Ishikawa (cell line): ENCODE measurements around the gene CHST9.

Source experiments
- CEBPB ChIP-seq: IDR thresholded peaks from 2 replicates; pipeline ENCODE4 v1.6.1; 2012
- CREB1 ChIP-seq: IDR thresholded peaks from 2 replicates; pipeline ENCODE4 v1.6.1; 2012; ENCODE audit warnings: low read depth
- EGR1 ChIP-seq: IDR thresholded peaks from 2 replicates; pipeline ENCODE4 v1.6.1; 2012
- EP300 ChIP-seq: IDR thresholded peaks from 2 replicates; pipeline ENCODE4 v1.6.1; 2012; ENCODE audit warnings: borderline replicate concordance
- FOXM1 ChIP-seq: IDR thresholded peaks from 2 replicates; pipeline ENCODE4 v1.6.1; 2012; ENCODE audit warnings: low read depth, borderline replicate concordance
- MAX ChIP-seq: IDR thresholded peaks from 2 replicates; pipeline ENCODE4 v1.6.1; 2012
- NFIC ChIP-seq: IDR thresholded peaks from 2 replicates; pipeline ENCODE4 v1.6.1; 2012
- RAD21 ChIP-seq: IDR thresholded peaks from 2 replicates; pipeline ENCODE4 v1.6.1; 2012; ENCODE audit warnings: low read depth
- REST ChIP-seq: IDR thresholded peaks from 2 replicates; pipeline ENCODE4 v1.6.1; 2012; ENCODE audit warnings: low read depth, mild to moderate bottlenecking
- TAF1 ChIP-seq: IDR thresholded peaks from 2 replicates; pipeline ENCODE4 v1.6.1; 2012; ENCODE audit warnings: low read depth, mild to moderate bottlenecking
- TCF12 ChIP-seq: IDR thresholded peaks from 2 replicates; pipeline ENCODE4 v1.6.1; 2012; ENCODE audit warnings: low read depth
- TEAD4 ChIP-seq: IDR thresholded peaks from 2 replicates; pipeline ENCODE4 v1.6.1; 2012
- USF1 ChIP-seq: IDR thresholded peaks from 2 replicates; pipeline ENCODE4 v1.6.1; 2012
- YY1 ChIP-seq: IDR thresholded peaks from 2 replicates; pipeline ENCODE4 v1.6.1; 2012; ENCODE audit warnings: low read depth

GRCh38 chr18:26920644-26921043, 264.5 kb downstream of the CHST9 start:
- TF ChIP-seq MAX, result no peak
- no peak for TF ChIP-seq EP300
- no peak for TF ChIP-seq YY1
- no peak for TF ChIP-seq TAF1
- no peak for TF ChIP-seq RAD21
- no peak for TF ChIP-seq CEBPB
- TF ChIP-seq TEAD4, result no peak
- no peak for TF ChIP-seq REST
- no peak for TF ChIP-seq TCF12
- no peak for TF ChIP-seq NFIC
- TF ChIP-seq USF1, result no peak
- no peak for TF ChIP-seq FOXM1
- no peak for TF ChIP-seq CREB1
- no peak for TF ChIP-seq EGR1
